ENCODE results near the gene RSU1.
"Not testable (repeated sequence)": the region's sequence is repeated elsewhere in the genome, so short reads cannot be mapped to it uniquely, and the experiment has no call there.

Gene RSU1

DNA sequence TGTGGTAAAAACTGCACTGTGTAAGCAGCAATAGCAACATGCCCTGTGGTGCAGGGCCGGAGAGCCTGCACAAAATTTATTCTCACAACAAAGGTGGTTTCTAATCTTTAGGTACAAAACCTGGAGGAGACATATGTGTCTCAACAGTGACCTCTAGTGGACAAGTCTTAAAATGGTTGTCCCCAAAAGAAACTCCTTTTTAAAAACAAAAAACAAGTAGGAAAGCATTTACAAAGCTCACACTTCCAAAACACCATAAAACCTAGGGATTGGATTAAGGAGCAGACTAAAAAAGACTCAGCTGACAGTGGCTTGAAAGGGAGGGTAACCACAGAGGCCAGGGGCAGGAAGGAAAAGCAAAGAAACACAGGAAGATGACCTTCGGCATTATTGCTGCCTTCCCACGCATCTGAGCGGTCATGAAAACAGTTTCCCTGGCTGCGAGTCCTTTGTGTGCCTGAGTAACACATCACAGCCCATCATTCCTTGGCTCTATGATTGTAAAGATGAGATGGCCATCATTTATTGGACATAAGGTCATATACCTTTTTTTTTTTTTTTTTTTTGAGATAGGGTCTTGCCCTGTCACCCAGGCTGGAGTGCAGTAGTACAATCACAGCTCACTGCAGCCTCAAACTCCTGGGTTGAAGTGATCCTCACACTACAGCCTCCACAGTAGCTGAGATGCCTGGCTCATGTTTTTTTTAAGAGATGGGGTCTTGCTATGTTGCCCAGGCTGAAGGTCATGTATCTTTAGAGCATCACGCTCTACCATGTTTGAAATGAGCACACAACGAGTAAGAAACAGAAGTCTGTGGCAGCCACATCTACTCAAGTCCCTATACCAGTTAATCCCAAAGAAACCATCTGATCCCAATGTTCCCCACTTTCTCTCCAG, 39.5 kb downstream of the RSU1 start:
- no peak for DNase-seq

DNA sequence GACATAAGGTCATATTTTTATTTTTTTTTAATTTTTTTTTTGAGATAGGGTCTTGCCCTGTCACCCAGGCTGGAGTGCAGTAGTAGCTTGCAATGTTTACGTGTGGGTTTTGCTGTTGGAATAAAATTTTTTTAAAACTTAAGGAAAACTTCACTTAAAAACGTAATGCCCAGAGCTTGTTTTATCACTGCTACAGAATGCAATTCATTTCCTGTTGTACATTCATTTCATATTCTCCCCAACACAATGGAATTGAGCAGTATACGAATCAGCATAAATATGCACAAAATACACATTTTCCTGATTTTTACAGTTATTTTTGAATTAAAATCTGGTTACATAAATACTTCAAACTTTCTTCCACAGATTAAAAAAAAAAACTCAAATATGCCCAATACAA, 40.3 kb downstream of the RSU1 start:
- no peak for DNase-seq

DNA sequence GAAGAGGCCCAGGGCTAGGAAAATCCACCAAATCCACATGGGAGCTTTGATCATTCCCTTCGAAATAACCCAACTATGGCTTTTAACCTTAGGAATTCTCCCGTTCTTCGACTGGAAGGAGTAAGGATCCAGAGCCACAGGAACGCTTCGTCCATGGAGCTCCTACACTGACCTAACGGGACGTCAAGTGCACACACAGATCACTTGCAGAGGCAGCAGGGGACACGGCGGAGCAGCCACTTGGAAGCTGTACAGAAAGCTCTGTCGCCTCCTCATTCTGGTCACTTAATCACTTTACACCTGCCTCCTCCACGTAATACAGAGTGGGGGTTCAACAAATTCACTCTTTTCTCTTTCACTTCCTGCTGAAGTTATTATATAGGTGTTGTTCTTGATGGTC, 43.9 kb downstream of the RSU1 start:
- DNase-seq = no peak

DNA sequence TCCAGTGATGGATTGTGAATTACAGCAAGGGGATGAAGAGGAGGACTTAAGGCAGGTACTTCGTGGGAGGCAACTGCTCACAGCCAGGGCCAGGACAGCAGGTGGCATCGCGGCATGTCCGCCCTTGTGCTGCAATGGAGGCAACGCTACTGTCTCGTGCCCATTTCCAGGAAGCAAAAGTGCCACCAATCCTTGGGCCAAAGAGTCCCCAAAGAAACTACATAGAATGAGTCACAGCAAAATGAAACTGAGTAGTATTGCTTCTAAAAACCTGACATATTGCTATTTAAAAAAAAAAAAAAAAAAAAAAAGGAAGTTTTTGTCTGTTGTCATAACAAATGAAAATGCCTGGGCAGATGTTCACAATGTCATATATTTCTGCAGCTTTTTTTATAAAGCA, 46.6 kb downstream of the RSU1 start:
- DNase-seq = no peak

DNA sequence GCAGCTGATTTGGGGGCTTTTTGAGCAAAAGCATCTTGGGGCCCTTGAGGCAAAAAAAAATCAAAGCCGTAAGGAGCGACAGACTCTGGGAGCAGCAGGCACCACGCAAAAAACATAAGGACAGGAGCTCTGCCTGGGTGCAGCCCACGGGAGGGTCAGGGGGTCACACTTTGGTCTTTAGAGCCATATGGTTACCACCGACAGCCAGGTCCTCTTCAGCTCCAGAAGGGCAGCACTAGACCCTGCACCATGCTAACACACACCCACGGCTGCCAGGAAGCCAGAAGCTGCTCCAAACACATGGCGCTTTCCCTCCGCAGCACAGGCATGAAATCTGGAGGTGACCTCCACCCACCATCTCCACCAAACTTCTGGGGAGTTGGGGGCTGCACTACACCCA, 47.1 kb downstream of the RSU1 start:
- no peak for DNase-seq

DNA sequence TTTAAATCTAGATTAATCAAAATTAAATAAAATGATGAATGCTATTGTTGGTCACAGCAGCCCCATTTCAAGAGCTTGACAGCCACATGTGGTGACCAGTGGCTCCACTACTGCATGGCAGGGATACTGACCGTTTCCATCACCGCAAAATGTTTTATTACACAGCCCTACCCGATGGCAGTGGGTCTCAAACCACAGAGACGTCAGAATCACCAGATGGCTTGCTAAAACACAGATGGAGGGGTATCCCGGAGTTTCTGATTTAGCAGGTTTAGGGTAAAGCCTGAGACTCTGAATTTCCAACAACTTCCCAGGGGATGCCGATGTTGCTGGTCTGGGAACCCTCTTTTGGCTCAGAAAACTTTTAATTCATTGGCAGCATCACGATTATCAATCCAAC, 47.9 kb downstream of the RSU1 start:
- no peak for DNase-seq

DNA sequence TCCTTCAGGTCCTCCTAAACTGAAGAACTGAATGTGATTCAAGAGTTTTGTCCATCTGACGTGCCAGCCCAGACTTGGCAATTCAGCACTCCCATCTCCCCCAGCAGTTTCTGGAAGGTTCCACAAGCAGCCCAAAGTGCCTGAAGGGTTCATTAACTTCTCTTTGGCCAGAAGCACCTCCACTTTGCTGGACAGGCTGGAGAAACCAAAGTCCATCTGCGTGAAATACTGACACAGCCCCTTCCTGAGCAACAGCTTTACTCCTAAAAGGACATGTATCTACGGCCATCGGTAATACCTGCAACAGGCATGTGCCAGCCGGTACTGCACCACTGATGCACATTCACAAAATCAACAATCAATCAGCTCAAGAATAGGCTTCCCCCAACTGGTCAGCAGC, 48.5 kb downstream of the RSU1 start:
- no peak for DNase-seq

DNA sequence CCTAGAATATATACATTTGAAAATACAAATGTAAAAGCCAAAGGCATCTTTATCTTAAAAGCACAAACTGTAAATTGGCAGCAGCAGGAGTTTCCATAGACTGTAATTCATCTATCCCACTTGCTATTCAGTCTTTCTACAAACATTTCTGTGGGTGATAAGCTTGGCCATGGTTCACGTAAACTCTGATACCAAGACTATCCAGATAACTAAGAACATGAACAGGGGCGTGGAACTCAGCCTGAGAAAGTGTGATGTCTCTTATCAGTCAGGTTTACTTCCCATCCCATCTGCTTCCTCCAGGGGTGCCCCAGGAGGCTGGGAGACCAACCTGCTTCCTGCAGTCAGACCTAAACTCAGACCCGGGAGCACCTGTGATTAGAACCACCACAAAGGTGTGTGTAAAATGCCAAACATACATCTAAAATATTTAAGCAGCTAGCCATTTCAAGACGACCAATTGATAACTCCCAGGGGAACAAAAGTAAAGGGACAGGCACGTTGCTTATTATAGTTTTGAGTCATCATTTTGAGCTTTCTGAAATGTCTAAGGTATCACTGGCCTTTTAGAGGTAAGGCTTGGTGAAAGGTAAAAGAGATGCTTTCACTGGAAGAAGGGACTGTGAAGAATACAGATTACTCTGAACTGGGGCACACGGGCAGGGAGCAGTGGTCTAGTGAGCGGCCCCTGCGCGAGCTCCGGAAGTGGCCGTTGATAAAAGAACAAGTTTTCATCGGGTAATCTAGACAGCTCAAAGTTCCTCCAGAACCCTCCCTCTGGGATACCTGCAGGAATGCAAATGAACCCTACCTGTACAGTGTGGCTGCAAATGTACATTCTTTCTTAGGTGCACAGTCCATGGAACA, 51.5 kb downstream of the RSU1 start:
- no peak for DNase-seq

DNA sequence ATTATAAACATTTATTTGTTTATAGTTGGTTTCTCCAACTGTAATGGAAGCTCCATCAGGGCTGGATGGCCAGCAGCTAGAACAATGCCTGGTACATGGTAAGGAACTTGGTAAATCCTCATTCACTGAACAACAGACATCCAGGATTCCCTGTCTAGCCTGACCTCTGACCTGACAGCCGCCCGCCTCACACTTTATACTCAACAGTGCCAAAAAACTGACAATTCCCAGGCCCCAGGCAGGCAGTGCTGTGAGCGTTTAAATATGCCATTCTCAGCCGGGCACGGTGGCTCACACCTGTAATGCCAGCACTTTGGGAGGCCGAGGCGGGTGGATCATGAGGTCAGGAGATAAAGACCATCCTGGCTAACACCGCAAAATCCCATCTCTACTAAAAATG, 55.9 kb downstream of the RSU1 start:
- DNase-seq = no peak

DNA sequence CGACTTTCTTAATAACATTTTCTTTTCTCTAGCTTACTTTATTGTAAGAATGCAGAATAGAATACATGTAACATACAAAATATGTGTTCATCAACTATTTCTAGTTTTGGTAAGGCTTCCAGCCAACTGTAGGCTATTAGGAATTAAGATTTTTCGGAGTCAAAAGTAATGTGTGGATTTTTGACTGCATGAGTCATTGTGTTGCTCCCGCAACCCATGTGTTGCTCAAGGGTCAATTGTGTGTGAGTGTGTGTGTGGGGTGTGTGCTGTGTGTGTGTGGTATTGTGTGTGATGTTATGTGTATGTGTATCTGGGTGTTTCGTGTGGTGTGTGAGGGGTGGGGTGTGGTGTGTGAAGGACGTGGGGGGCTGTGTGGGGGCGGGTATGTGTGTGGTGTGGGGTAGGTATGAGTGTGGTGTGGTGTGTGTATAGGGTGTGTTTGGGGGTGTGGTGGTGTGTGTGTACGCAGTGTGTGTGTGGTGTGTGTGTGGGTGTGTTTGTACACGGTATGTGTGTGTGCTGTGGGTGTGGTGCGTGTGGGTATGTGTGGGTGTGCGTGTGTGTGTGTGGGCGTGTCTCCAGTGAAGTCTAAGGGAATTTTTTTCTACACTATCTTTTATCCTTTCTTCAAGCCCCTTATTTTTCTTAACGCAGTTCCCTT, 60.5 kb downstream of the RSU1 start:
- DNase-seq = no peak

DNA sequence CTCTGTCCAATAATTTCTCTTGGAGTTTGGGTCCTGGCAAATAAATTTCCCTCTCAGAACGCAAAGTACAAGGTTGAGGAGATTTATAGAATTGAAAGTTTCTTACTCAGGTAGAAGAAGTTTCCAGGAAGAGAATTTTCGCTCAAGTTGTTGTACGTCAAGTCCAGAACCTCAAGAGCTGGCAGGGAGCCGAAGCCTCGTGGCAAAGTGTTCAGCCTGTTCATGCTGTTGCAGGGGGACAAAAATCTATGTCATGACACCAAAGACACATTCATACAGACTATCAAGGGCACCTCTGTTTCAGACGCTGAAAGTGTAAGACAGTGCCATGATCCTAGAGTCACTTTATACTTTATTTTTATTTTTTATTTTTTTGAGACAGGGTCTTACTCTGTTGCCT, 62.5 kb downstream of the RSU1 start:
- no peak for DNase-seq

DNA sequence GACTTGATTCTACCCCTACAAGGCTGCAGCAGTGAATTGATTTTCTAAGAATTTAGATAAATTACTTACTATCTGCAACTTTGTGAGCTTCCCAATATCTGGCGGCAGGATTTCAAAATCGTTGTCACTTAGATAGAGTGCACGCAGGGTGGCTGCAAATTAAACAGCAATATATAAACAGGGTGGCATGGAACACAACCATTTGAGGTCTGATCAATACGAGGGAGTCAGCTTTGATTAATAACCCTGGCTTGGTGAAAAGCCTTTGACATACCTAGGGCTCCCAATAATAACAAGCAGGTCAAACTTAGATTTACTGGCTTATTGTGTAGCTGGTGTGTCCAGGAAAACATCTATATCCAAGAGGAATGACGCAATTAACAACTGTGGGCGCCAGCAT, 64.4 kb downstream of the RSU1 start:
- DNase-seq = not testable (repeated sequence)

DNA sequence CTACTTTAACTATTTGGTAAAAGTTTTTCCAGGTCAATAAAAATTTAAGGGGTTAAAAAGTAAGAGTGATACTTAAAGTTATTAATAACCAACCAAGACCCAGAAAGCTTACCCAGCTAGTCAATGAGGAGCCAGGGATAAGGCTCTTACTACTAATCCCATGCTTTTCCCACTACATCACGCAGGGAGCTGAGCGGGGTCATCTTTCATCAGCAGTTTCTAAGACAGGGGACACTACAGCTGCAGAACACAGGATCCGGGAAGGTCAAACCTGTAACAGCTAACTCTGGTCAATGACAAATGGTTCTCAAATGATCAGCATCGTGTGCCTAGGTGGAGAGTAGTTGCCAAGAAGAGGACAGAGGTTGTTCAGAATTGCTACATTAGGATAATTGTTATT, 65.1 kb downstream of the RSU1 start:
- no peak for DNase-seq

DNA sequence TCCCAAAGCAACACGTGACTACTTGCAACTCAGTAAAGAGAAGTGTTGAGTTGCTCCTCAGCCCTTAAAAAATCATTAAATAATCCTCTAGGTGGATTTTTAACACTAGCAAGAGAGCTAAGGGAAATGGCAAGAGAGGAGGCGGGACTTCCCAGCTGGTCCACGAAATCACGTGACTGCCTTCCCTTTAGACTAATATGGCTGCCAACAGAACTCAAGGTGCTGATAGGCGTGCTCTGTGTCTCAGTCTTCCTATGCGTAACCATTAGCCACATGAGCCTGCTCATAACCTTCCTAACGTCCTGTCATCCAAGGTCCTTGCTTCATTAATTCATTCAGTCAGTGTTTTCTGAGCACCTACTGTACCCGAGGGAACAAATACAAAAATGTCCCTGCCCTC, 66.0 kb downstream of the RSU1 start:
- no peak for DNase-seq

DNA sequence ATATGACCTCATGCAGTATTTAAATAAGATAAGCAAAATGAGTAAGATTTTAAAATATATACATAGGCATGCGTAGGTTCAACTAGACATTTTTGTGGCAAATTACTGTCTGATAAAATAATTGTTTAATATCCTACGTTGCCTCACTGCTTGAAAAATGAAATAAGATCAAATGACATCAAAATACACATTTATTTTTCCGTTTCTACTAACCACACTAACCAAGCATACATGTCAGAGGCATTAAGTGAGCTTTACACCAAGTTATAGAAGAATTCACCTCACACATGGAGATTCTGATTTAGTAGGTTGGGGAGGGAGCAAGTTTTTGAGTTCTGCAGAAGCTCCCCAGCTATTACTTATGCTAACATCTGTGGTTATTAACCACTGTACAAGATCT, 66.8 kb downstream of the RSU1 start:
- no peak for DNase-seq

DNA sequence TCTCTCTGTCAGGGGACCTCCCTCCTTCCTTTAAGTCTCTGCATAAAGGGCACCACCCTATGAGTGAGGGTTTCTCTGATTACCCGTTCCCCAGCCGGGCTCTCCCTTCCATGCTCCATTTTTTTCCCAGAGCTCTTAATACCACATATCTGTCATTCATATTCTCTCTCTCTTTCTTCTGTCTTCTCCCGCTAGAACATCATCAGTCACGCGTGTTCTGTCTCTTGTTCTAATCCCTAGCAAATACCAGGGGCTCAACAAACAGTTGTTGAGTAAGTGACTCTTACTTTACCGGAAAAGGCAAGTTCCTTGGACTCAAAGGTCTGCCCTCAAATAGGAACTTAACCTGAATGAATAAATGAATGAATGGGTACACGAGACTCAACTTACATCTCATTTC, 68.5 kb downstream of the RSU1 start:
- no peak for DNase-seq

DNA sequence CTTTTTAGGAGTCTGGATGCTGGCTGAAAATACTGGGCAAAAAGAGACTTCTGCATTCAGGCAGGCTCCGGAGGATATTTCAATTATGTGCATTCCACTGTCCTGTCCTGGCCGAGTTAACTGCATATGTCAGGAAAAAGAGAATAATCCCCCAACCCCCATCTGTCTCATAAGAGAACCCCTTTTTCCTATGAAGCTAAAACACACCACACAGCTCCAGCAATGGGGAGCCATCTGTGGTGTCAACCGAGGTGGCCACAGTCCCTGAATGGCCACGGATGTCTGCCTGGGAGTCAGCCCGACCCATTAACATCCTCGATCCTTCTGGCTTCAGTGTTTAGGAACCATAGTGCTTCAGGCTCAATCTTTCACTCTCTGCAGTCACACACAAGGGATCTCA, 70.4 kb downstream of the RSU1 start:
- DNase-seq = no peak

DNA sequence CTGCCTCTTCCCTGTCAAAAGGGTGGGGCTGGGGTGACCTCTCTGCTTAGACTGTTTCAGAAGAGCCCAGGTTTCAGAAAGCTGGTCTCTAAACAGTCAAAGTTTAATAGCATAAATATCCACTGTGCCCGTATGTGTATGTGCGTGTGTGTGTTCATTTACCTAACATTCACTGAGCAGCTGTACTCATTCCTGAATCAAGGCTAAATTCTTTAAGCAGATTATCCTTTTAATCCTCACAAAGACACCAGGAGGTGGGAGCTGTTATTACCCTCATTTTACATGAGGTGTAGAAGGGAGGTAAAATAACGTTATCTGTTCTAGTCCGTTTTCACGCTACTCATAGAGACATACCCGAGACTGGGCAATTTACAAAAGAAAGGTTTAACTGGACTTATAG, 72.2 kb downstream of the RSU1 start:
- no peak for DNase-seq

DNA sequence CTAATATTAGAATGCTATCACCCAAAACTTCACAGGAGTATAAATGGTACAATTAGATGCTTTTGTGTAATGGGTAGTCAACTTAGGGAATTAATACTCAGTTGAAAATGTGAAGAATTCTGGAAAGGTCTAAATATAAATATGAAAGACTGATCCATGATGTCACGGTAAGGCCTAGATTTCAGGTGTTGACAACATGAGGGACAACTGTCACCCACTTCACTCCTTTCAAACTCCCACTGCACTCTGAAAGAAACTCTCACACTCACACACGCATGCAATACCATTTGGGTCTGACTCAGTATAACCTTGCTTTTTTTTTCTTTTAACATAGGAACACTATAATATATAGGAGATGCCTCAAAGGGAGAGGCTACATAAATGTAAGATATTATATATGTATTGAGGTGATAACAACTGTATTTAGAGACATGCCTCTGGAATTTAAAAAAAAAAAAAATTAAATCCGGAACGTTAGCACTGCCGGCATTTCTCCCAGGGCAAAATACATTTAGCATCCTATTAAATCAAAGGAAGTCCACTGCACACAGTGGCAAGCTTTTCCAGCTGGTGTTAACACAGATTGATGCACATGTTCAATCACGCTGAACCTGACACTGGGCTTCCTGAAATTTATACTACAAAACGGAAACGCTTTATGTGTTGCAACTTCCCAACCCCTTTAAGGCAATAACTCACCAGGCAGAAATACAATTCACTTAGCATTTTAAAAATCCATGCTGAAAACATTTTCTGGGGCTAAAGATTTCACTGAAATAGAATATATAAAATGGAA, 74.9 kb downstream of the RSU1 start:
- DNase-seq = no peak

DNA sequence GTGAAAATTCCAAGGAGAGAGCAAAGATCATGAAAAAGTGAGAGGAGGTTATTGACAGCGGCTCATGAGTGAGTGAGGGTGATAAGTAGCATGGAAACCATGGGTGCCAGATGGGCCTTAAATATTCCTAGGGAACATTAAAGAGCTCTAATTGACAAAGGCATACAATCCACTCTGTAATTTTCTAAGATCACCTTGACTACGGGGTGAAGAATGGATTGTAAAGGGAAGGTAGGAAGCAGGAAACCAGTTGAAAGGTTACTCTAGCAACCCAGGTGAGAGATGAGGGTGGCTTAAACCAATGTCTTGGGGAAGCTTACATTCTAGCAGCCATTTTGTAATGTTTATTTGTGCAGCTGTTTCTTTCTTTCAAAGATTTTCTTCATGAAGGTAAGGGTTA, 75.7 kb downstream of the RSU1 start:
- DNase-seq = no peak

DNA sequence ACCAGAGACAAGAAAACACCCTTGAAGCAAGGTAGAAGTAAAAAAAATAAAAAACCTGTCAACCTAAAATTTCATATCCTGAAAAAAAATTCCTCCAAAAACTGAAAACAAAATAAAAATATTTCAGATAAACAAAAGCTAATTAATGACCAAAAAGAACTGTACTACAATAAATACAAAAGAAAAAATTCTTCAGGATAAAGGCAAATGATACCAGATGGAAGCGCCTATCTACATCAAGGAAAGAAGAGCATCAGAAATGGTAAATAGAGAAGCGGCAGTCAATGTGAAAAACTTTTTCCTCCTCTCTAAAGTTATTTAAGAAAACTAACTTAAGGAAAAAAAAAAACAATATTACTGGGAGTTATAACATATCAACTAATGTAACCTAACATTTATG, 79.8 kb downstream of the RSU1 start:
- DNase-seq = no peak

DNA sequence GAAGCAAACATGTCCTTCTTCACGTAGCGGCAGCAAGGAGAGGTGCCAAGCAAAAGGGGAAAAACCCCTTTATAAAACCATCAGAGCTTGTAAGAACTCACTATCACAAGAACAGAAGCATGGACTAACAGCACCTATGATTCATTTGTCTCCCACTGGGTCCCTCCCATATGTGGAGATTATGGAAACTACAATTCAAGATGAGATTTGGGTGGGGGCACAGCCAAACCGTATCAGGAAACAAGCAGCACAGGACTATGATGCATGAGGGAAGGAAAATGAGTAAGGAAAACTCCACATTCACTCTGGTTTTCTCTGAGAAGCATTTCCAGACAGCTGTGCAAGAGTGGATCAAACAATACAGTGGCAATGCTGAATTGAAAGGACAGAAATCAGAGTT, 81.6 kb downstream of the RSU1 start:
- no peak for DNase-seq

DNA sequence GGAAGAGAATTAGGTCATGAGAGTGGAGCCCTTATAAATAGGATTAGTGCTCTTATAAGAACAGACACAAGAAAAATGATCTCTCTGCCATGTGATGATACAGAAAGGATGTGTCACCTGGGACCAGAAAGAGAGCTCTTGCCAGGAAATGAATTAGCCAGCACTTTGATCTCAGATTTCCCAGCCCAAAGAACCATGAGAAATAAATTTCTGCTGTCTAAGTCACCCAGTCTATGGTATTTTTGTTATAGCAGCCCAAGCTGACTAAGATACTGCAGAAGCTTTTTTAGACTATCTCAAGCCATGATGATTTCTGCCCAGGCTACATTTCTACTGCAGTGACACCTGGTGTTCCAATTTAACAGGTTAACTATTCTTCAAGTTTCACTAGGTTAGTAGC, 84.8 kb downstream of the RSU1 start:
- DNase-seq = no peak
